HFFc6 (cell line): Measurements from ENCODE around the gene RIMS4. TPM values are rescaled to one million over a fixed set of nuclear protein-coding genes. Genes with fewer than 3 reads are reported as not detected.

Experiments used
- DNase-seq: peaks from one replicate; pipeline ENCODE4 v3.0.0-alpha.2; 2018
- H3K27ac Mint-ChIP-seq: 2 replicates; pipeline ENCODE4 v1.8.0; 2020; ENCODE audit warnings: mild to moderate bottlenecking, mixed read lengths
- H3K27me3 Mint-ChIP-seq: 2 replicates; pipeline ENCODE4 v1.8.0; 2021; ENCODE audit warnings: mild to moderate bottlenecking, moderate library complexity, mixed read lengths; ENCODE audit not compliant: insufficient read depth
- H3K36me3 Mint-ChIP-seq: 2 replicates; pipeline ENCODE4 v1.8.0; 2021; ENCODE audit warnings: low read depth, mixed read lengths
- H3K4me1 Mint-ChIP-seq: 2 replicates; pipeline ENCODE4 v1.8.0; 2020; ENCODE audit warnings: low read depth, mixed read lengths
- H3K4me3 Mint-ChIP-seq: 2 replicates; pipeline ENCODE4 v1.8.0; 2020; ENCODE audit warnings: mild to moderate bottlenecking, moderate library complexity, mixed read lengths
- H3K9me3 Mint-ChIP-seq: 2 replicates; pipeline ENCODE4 v1.8.0; 2020; ENCODE audit warnings: mild to moderate bottlenecking, mixed read lengths
- CTCF ChIP-seq: fragments of 200-600 bp; sonication (generic); IDR thresholded peaks from 2 replicates; pipeline ENCODE4 v1.5.0; 2021; ENCODE audit warnings: antibody characterized with exemption, mild to moderate bottlenecking
- total RNA-seq, 6 experiments: library from RNA; stranded (reverse); fragmentation: NEBNext Ultra II Directional; extraction: Animal tissue kit (Norgen Biotek cat#: 25700); gene quantifications; 2 replicates in 1 of 6; 3 replicates in 5 of 6; pipeline ENCODE4 v1.2.3, GENCODE V29; 2021

Gene RIMS4
- total RNA-seq, 6 experiments from 2014 or later = not detected

- no peak for DNase-seq
These were observed 826 bp downstream of the RIMS4 start for GRCh38 chr20:44809380-44810060.

GRCh38 chr20:44807684-44808056, 2.7 kb downstream of the RIMS4 start:
- no peak for DNase-seq
- Mint-ChIP-seq H3K4me3 (no peak overlapping the region), H3K4me1 (no peaks in the 10 kb centered on the region), H3K27me3 (peaks cover 61% of the 10 kb centered on the region), H3K36me3 (peaks cover 7% of the 10 kb centered on the region; the same call in 1 of the 2 replicates), H3K27ac (no peak overlapping the region), H3K9me3 (peaks cover 5% of the 10 kb centered on the region; the same call in 1 of the 2 replicates)
- no peak for TF ChIP-seq CTCF

More at GRCh38 chr20:44809380-44810060, 826 bp downstream of the RIMS4 start:
- Mint-ChIP-seq H3K4me1 (no peaks in the 10 kb centered on the region), H3K27me3 (peaks cover 58% of the 10 kb centered on the region), H3K4me3 (no peak overlapping the region), H3K27ac (no peak overlapping the region), H3K9me3 (peaks cover 5% of the 10 kb centered on the region; the same call in 1 of the 2 replicates), H3K36me3 (peaks cover 7% of the 10 kb centered on the region; the same call in 1 of the 2 replicates)
- no peak for TF ChIP-seq CTCF

DNA sequence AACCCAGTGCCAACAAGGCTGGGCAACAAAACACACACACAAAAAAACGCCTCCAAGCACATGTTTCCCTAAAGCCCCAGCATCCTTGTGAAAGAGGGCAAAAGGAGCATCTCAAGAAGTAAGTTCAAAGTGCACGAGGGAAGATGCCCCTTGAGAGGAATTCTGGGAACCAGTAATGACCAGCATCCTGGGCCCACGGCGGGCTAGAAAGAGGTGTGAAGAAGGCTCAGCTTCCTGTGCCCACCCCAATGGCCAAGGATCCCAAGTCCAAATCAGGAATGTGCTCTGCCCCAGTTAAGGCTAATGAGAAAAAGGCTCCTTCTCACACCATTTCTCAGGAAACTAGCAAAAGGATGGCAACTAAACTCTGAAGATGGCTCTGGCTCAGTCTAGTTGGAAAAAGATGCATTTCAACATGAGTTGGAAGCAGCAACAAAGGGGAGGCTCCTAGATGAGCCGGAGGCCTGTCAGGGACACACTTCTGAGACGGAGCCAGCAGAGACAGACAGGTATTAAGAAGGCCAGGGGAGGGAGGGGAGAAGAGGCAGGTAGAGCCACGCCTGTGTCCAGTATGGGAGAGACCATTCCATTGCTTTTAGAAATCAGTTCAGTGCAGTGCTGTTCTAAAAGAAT, 3.2 kb downstream of the RIMS4 start:
- Mint-ChIP-seq H3K27me3 (peaks cover 60% of the 10 kb centered on the region), H3K9me3 (peaks cover 5% of the 10 kb centered on the region; the same call in 1 of the 2 replicates), H3K36me3 (peaks cover 7% of the 10 kb centered on the region; the same call in 1 of the 2 replicates), H3K27ac (no peak overlapping the region), H3K4me3 (no peak overlapping the region), H3K4me1 (no peaks in the 10 kb centered on the region)
- TF ChIP-seq CTCF = no peak
- no peak for DNase-seq

DNA sequence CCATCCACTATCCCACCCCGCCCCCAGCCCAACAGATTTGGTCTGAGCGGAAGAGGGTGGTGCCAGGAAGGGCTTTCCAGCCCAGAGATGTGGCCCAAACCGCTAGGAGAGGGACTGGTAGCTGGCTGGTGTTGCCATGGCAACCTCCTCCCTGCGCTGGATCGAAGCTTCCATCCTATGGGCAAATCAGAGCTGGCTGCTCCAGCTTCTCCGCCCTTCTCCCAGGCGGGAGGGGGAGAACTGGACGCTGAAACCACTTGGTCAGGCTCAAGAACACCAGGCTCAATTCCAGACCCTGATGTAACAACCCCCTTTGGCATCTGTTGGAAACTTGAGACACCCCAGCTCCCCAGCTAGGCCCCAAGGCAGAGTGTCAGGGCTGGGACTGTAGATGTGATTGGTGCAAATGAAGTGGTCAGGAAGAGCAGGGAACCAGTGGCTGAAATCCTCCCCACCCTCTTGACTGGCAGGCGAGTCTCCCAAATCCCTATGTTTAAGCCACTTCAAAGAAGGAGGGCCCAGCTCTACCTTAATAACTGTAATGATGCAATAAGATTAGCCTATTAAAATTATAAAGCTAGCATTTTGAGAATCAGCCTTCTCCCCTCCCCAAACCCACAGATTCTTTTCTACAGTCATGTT, 4.2 kb downstream of the RIMS4 start:
- TF ChIP-seq CTCF = no peak
- DNase-seq = peak; percentile 20
- peaks cover 49% of the 10 kb centered on the region for H3K27me3 Mint-ChIP-seq
- H3K36me3 Mint-ChIP-seq = peaks cover 3% of the 10 kb centered on the region; the same call in 1 of the 2 replicates
- H3K27ac Mint-ChIP-seq = no peak overlapping the region
- H3K4me1 Mint-ChIP-seq = peaks cover 4% of the 10 kb centered on the region
- H3K9me3 Mint-ChIP-seq = peaks cover under 1% of the 10 kb centered on the region; the same call in 1 of the 2 replicates
- no peak overlapping the region for H3K4me3 Mint-ChIP-seq

DNA sequence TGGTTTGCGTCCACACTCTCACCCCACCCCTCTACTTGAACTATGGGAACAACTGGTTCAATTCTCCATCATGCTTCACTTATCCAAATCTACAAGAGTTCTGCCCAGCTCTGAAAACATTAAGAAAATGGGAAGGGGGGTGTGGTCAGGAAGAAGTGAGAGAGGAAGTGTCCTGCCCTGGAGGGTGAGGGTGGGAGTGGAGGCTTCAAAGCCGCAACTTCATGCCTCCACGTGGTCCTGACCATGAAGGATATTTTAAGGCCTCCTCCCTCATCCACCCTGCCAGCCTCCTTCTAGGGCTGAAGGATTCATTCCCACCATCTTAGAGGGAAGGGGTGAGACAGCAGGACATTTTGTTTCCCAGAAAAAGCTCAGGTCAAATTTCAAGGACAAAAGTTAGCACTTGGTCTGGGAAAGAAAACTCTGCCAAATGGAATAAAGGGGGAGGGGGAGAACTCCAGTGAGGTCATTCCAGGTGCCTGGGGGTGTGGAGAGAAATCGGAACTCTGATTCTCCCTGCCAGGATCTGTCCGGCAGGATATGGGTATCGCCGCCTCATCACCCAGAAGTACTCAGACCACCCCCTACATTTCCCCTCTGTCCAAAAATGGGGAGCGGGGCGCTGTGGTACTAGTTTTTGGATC, 4.9 kb downstream of the RIMS4 start:
- Mint-ChIP-seq H3K27ac (no peak overlapping the region), H3K36me3 (no peaks in the 10 kb centered on the region), H3K27me3 (peaks cover 45% of the 10 kb centered on the region), H3K4me3 (no peak overlapping the region), H3K4me1 (peaks cover 8% of the 10 kb centered on the region), H3K9me3 (no peaks in the 10 kb centered on the region)
- no peak for DNase-seq
- TF ChIP-seq CTCF = no peak
